ENCODE results near the gene FBXW4.

Gene FBXW4

GRCh38 chr10:101695404-101695890, 477 bp upstream of the FBXW4 start:
- DNase-seq = no peak

DNA sequence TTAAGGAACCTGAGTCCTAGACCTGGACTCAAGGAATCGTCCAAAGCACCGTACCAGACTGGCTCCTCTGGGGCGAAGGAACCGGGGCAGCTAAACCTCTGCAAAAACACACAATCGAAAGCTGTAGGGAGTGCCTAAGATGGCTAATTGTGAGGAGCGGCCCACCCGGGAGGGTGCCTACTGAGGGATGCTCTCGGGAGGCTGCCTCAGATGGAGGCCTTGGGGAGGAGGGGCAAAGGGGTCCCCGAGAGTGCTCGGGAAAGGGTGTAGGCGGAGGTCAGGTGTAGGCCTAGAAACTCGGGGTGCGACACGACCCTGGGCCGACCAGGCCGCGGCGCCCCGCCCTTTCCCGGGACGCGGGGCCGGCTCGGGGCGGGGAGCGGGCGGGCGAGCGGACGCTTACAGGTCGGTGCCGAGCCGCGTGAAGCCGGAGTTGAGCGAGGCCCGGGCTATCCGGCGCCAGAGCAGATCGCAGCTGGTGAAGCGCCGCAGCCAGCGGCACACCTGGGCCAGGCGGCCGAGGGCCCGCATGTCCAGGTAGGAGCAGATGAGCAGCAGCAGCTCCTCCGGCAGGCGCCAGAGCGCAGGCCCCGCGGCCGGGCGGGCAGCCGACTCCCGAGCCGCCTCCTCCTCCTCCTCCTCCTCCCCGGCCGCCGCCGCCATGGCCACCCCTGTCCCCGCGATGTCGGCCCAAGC, 844 bp downstream of the FBXW4 start:
- DNase-seq = peak; percentile 80

DNA sequence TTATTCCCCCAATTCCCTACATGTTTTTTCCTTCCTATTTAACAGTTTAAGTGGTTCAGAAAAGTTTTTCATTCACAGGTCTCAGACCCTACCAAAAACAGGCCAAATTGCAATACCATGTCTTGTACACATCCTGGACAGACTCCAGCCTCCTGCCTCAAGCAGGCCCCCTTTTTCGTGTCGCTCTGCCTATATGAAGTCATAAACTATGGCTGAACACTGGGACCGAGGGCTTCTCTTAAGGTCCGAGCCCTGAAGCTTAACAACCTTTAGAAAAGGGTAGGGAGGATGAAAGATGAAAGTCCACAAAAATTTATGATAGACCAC, 1.4 kb downstream of the FBXW4 start:
- peak; percentile 49 for DNase-seq

GRCh38 chr10:101691081-101691480, 3.9 kb downstream of the FBXW4 start:
- no peak for DNase-seq

DNA sequence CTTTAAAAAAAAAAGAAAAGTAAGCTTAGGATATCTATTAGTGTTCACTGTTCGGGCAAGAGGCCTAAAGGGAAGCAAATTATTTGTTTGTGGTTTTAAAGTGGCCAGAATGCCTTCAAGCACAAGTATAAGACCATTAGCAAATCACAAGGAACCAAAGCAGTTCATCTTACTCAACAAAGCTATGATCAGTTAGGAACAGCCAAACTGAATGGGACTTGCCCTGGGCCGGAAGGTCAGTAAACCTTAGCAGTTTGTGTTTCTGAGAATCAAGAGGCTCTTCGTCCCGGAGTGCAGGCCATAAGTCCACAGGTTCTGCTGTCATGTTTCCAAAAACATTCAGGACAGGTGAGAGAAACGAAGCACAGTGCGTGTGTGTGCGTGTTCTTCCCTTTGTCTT, 4.5 kb downstream of the FBXW4 start:
- DNase-seq = no peak

DNA sequence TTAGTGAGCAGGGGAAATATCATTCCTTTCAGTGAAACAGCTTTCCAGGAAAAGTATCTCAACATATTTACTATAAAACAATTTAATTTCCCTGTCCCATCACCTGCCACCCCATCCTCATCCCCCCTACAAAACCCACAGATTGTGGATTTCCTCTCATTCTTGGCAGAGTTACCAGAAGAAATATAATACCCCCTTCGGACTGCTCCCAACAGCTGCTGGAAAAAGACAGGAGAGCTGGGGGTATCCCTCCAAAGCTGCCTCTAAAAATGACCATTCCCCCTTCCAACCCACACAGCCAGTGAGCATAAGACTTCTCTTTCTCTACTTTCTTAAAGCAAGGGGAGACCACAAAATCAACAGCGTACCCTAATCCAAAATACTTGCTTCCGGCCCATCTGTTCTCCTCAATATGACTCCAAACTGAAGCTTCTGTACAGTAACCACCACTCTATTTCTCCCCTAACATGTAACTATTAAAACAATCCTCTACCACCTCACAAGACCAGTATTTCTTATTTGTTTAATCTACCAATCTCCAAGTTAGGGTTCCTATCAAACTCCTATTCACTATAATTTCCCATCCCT, 7.8 kb downstream of the FBXW4 start:
- no peak for DNase-seq

DNA sequence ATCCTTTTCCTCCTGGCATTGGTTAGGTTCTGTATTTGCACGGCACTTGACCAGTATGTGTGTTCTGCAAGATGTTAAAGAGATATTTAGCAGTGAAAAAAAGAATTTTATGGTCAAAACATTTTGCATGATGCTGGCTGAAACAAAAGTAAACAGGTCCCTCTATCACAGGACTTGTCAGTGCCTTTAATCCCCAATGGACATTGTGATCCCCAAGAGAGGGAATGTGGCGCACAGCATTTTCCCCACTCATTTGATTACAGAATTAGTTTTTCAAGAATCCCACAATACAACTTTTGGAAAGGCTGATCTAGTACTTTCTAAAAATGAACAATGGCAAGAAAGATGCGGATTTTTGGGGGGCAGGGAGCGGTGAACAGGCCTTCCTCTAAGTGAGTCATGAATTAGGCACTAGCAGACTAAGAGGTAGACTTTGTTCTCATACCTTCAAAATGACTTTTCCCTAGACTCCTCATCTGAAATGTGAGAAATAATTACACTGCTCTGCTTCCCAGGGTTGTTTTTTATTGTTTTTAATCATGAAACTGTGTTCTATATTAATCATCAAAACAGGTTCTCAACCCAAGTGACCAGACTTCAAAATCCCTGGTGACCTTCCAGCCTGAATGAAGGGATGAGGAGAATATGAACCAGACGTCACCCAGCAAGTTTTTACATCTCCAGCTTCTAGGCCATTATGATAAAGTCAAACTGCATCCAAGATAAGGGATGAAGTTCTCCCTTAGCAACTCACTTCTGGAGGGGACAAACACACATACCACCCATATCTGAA, 8.6 kb downstream of the FBXW4 start:
- no peak for DNase-seq

DNA sequence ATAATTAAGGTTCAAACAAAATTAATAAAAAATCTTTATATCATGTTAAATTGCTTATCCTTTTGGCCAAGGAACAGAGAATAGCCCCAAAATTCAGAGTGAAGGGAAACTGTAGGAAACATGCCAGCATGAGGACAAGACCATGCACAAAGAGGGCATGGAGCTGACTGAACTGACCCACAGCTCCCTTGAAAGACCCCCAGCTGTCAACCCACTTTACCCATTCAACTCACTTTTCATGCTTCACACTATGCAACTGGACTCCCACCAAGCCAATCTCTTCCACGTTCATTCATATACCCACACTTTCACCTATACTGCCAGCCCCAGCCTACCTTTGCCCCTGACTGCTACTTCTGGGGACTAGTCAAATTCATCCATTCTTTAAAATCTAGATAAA, 10.2 kb downstream of the FBXW4 start:
- DNase-seq = no peak

DNA sequence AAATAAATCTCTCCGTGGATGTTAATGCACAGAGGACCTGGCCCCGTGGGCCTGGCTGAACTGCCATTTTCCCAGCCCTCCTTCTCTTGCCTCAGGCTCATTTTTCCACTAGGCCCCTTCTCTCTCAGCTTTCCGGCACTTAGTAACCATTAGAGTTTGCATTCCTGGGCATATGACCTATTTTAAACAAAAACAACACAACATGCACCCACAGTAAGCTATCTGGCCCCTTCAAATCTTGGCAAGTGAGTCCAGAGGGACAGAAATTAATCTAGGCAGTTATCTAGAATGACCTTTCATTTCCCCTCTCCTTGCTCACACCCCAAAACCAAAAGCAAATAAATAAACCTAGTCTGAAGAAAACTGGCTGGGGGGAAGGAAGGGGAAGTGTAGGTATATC, 11.7 kb downstream of the FBXW4 start:
- DNase-seq = no peak

GRCh38 chr10:101682172-101682825, 12.7 kb downstream of the FBXW4 start:
- DNase-seq = no peak

DNA sequence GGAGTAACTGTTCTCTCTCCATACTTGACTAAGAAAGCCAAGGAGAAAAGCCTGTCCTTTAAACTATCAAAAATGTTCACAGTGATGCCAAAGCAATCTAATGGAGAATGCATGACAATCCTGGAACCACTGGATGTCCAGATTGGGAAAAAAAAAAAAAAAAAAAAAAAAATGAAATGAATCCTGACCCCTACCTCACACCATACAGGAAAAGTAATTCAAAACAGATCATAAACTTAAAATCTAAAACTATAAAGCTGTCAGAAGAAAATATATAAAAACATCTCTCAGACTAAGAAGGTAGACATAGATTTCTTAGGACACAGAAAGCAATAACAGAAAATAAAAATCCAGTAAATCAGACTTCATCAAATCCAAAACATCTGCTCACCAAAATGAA, 18.4 kb downstream of the FBXW4 start:
- DNase-seq = no peak

DNA sequence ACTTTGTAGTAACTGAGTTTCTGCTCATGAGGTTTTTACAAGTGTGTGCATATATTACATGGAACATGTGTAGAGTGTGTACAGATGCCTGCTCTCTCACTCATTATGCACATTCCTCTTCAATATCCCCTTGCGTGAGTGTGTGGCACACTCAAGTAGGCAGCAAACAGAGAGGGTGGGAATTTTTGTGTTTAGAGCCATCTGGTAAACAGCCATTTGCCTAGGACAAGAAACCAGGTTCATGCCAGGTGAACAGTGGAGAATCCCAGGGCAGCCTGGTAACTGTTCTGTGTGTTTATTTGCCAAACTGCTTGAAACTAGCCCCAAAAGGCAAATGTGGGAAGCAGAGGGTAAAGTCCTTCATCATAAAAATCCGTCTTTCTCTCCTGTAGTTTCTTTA, 19.9 kb downstream of the FBXW4 start:
- no peak for DNase-seq

DNA sequence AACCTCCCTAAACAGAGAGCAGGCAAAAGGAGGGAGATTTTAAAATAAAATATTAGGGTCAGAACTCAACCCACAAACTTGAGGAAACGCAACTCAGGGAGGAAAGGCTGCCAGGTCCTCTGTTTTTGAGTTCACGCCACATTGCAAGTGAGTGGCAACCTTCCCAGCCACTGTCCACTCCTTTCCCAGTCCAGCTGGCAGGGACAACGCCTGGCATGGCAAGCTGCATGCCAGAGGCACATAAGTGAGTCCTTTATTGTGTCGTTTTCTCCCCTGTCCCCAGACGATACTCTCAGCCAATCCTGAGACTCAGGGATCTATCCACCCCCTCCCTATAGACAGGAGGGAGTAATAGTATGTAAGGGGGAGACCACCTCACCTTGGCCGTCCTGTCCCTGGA, 22.4 kb downstream of the FBXW4 start:
- DNase-seq = no peak

- DNase-seq = peak; percentile 3
These were observed 23.5 kb downstream of the FBXW4 start for GRCh38 chr10:101671453-101671852.

- DNase-seq = peak; percentile 21
These were observed 24.3 kb downstream of the FBXW4 start for GRCh38 chr10:101670635-101671034.

GRCh38 chr10:101669181-101669580, 25.8 kb downstream of the FBXW4 start:
- DNase-seq = no peak

DNA sequence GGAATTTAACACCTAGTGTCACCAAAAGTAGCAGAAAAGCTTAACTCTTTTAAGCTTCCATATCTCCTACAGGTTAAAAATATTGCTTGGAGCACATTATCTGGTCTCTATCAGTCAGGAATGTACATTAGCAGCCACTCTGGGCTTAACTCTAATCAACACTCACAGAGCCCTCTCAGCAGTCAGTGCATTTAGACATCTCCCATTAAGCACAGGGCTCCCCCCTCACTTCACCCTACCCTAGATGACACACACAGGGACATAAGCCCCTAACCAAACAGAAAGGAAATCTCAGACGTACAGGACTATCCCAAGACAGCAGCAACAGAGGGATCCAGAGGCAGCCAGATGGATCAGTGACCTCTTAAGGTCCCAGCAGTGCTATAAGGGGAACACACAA, 26.4 kb downstream of the FBXW4 start:
- no peak for DNase-seq

DNA sequence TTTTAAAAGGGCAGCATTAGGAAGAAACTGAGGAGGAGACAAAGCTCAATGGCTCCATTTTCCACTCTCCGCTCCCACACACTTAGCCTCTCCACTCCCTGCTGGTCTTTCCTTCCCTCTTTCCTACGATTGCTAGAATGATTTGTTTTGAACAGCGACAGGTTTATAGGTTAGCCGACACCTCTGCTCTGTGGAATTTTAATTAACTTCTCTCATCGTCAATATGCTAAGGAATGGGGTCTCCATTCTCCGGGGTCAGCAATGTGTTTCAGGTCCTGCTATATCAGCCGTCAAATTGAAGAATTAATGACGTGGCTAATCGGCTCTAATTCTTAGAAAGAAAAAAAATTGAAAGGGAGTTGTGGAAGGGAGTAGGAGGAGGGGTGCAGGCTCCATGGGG, 28.9 kb downstream of the FBXW4 start:
- DNase-seq = no peak

DNA sequence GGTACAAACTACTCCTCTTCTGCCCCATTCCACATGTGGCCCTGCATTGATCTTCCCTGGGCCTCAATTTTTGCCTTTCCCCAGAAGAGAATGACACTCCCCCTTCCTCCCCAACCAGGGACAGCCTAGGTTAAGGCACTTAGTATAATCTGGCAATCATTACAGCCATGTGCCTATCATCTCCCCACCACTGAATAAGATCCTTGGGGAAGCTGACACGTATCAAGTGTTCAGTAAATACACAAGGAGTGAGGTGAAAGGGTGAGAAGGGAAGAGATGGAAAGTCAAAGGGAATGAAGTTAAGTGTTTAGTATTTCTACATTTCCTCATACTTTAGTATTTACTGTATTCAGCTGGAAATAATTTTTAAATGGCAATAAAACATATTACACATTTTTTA, 31.9 kb downstream of the FBXW4 start:
- no peak for DNase-seq

- no peak for DNase-seq
These were observed 34.7 kb downstream of the FBXW4 start for GRCh38 chr10:101660256-101660655.

GRCh38 chr10:101658975-101659374, 36.0 kb downstream of the FBXW4 start:
- DNase-seq = no peak

- DNase-seq = no peak
These were observed 38.1 kb downstream of the FBXW4 start for GRCh38 chr10:101656890-101657289.

GRCh38 chr10:101655570-101655969, 39.4 kb downstream of the FBXW4 start:
- DNase-seq = no peak

DNA sequence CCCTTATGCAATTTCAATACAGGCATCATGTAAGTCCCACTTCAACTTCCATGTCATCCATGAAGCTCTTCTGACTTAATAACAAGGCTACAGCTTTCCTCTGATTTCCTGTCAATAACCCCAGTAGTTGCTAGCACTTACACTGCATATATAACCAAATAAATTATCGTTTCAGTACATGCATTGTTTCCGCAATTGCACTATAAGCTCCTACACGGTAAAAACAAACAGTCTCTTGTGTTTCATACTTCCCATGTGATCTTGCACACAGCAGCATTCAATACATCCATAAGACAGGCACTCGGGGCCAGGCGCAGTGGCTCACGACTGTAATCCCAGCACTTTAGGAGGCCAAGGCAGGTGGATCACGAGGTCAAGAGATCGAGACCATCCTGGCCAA, 41.4 kb downstream of the FBXW4 start:
- DNase-seq = no peak
